OCI-LY7 (cell line): ENCODE data around the gene WIPF1.

ENCODE experiments used
- EZH2phosphoT487 ChIP-seq: fragments of 200-600 bp; sonication (generic); IDR thresholded peaks from 2 replicates; pipeline ENCODE4 v1.6.1; 2018; ENCODE audit warnings: low read depth, borderline replicate concordance, mild to moderate bottlenecking, mixed run types, antibody characterized with exemption, low read length, moderate library complexity, mixed read lengths
- TF ChIP-seq, protein P1 (sequence below): fragments of 200-600 bp; sonication (generic); conservative IDR thresholded peaks from 2 replicates; pipeline ENCODE4 v1.5.1; 2014; ENCODE audit warnings: mild to moderate bottlenecking, antibody characterized with exemption, low read length, moderate library complexity, mixed read lengths

- TF ChIP-seq, protein P1, sequence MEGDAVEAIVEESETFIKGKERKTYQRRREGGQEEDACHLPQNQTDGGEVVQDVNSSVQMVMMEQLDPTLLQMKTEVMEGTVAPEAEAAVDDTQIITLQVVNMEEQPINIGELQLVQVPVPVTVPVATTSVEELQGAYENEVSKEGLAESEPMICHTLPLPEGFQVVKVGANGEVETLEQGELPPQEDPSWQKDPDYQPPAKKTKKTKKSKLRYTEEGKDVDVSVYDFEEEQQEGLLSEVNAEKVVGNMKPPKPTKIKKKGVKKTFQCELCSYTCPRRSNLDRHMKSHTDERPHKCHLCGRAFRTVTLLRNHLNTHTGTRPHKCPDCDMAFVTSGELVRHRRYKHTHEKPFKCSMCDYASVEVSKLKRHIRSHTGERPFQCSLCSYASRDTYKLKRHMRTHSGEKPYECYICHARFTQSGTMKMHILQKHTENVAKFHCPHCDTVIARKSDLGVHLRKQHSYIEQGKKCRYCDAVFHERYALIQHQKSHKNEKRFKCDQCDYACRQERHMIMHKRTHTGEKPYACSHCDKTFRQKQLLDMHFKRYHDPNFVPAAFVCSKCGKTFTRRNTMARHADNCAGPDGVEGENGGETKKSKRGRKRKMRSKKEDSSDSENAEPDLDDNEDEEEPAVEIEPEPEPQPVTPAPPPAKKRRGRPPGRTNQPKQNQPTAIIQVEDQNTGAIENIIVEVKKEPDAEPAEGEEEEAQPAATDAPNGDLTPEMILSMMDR = no peak
- no peak for TF ChIP-seq EZH2phosphoT487
These were observed 86.9 kb downstream of the WIPF1 start for GRCh38 chr2:174510583-174511189.
